ENCODE results near the gene TBC1D22B. TPM values are rescaled to one million over a fixed set of nuclear protein-coding genes. Genes with fewer than 3 reads are reported as not detected.

The TBC1D22B gene
- total and polyA plus RNA-seq, 2 of the 13 experiments (the other 11 are each of a cell fraction or from before 2014, with no cell fraction given), result 9.7 to 12.9 TPM

DNA sequence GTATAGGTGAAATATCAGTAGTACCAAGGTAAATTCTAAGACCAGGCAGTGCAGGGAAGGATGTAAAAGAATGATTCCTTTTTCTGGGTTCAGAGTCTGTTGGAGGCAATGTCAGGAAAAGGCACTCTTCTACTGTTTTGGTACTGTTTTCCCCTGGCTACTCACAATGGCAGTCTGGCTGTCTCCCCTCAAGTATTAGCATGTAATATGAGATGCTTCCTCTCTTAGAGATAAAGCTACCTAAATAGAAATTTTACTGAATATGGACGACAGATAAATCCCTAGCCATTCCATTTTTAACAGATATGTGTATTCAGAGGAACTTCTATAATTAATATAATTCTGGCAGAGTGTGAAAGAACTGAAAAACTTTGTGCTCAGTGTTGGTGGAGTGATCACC lies 99.7 kb downstream of the TBC1D22B start:
- 89% methylated on average over 1 of the region's 1 CpG for WGBS (ENCODE audit: low lambda C conversion rate)
- H3K4me3 ChIP-seq (replicated peaks in 1 of 3; ENCODE audit: insufficient read depth in 1 of 3, low read depth in 2 of 3, low read length in 3 of 3), result no peak overlapping the region
- no peak overlapping the region for H3K27ac ChIP-seq (ENCODE audit: extremely low read length, insufficient read depth, low read length)
- peaks cover 9 to 24% of the 10 kb centered on the region in 2 experiments for H3K36me3 ChIP-seq (replicated peaks in 1 of 2; ENCODE audit: control insufficient read depth in 1 of 2, insufficient read depth in 2 of 2, low read length in 2 of 2)
- H2AFZ ChIP-seq (ENCODE audit: low read length), result no peak overlapping the region
- FAIRE-seq, result no peak
- no peaks in the 10 kb centered on the region for H3K9me3 ChIP-seq (ENCODE audit: low read length)
- ATAC-seq, result no peak
- no TSS peak for BruUV-seq (replicated peaks)
- TF ChIP-seq PRMT3 (CRISPR knock-in tag; IDR thresholded peaks at IDR 0.05; ENCODE audit: borderline replicate concordance, low read depth) (no peak), HNRNPH1 (optimal IDR thresholded peaks at IDR 0.05; ENCODE audit: low read depth, low read length) (no peak), ZNF326 (CRISPR knock-in tag; IDR thresholded peaks at IDR 0.05; ENCODE audit: borderline replicate concordance) (no peak), ZNF343 (CRISPR knock-in tag; IDR thresholded peaks at IDR 0.05) (no peak), PCBP1 (IDR thresholded peaks at IDR 0.05; ENCODE audit: borderline replicate concordance, low read depth, low read length) (no peak), ZNF660 (CRISPR knock-in tag; IDR thresholded peaks at IDR 0.05; ENCODE audit: borderline replicate concordance, low read depth) (no peak), SP2 (CRISPR knock-in tag; IDR thresholded peaks at IDR 0.05) (no peak), FOXA3 (CRISPR knock-in tag; IDR thresholded peaks at IDR 0.05) (no peak)
- TF ChIP-seq, protein P1, sequence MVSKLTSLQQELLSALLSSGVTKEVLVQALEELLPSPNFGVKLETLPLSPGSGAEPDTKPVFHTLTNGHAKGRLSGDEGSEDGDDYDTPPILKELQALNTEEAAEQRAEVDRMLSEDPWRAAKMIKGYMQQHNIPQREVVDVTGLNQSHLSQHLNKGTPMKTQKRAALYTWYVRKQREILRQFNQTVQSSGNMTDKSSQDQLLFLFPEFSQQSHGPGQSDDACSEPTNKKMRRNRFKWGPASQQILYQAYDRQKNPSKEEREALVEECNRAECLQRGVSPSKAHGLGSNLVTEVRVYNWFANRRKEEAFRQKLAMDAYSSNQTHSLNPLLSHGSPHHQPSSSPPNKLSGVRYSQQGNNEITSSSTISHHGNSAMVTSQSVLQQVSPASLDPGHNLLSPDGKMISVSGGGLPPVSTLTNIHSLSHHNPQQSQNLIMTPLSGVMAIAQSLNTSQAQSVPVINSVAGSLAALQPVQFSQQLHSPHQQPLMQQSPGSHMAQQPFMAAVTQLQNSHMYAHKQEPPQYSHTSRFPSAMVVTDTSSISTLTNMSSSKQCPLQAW (CRISPR knock-in tag; IDR thresholded peaks at IDR 0.05), result no peak
- no peaks in the 10 kb centered on the region for H3K27me3 ChIP-seq (ENCODE audit: control insufficient read depth in 1 of 2, insufficient read depth in 2 of 2, low read length in 2 of 2)
- peaks cover 4% of the 10 kb centered on the region; the same call in 1 of the 2 replicates for H4K20me1 ChIP-seq (ENCODE audit: insufficient read depth, low read length)
- CTCF ChIA-PET (ENCODE audit: low intra/inter-chr PET ratio, low total read pairs), result no interaction called here
- peaks cover 38% of the 10 kb centered on the region for H3K79me2 ChIP-seq (ENCODE audit: insufficient read depth, low read length)
- POLR2A ChIA-PET, result interaction anchor here (1.4 kb wide), 1 partner anchor 12 kb away, joined by 5 read pairs; no protein-coding TSS in a partner anchor
- no peak for DNase-seq (ENCODE audit: low spot score)
- H3K9ac ChIP-seq (ENCODE audit: insufficient read depth, low read depth, low read length), result no peak overlapping the region
- in situ Hi-C loops (cut with HindIII; ENCODE audit: extremely low pct_ligation_motif_present, low pct_unique_long_range_greater_than_20kb) (no loop called here), intact Hi-C loops (cut with micrococcal nuclease; ENCODE audit: unreplicated experiment) (no loop called here)
- peaks cover 48% of the 10 kb centered on the region for H3K4me1 ChIP-seq (ENCODE audit: insufficient read depth, low read length)
- no peak overlapping the region for H3K4me2 ChIP-seq (ENCODE audit: low read depth, low read length)

Data from HepG2 (cell line).